Effector CD4-positive, alpha-beta T cell (primary cell): ENCODE data around the gene YES1.

Source experiments
- DNase-seq: peaks from one replicate; pipeline ENCODE4 v3.0.0-alpha.2; 2020

Gene YES1

GRCh38 chr18:681985-682384, 130.1 kb downstream of the YES1 start:
- DNase-seq, result no peak

GRCh38 chr18:680392-680791, 131.7 kb downstream of the YES1 start:
- DNase-seq, result no peak

- no peak for DNase-seq
Measured at GRCh38 chr18:679516-679915, 132.5 kb downstream of the YES1 start.

- no peak for DNase-seq
Measured at GRCh38 chr18:678482-679182, 133.4 kb downstream of the YES1 start.

- DNase-seq, result no peak
Measured at GRCh38 chr18:677951-678381, 134.1 kb downstream of the YES1 start.

GRCh38 chr18:677145-677544, 134.9 kb downstream of the YES1 start:
- DNase-seq, result no peak

GRCh38 chr18:676736-677135, 135.3 kb downstream of the YES1 start:
- no peak for DNase-seq

GRCh38 chr18:676069-676468, 136.0 kb downstream of the YES1 start:
- DNase-seq, result no peak

GRCh38 chr18:675307-675706, 136.7 kb downstream of the YES1 start:
- DNase-seq, result no peak

- no peak for DNase-seq
Measured at GRCh38 chr18:673769-674168, 138.3 kb downstream of the YES1 start.

- DNase-seq, result no peak
Measured at GRCh38 chr18:673317-673716, 138.7 kb downstream of the YES1 start.
